ENCODE data around the gene IL10RB.

IL10RB gene

GRCh38 chr21:33332143-33332542, 66.0 kb downstream of the IL10RB start:
- Mint-ChIP-seq H3K9me3 (peaks cover 10% of the 10 kb centered on the region), H3K27ac (peak overlapping the region; percentile 10), H3K36me3 (ENCODE audit: low read depth) (peaks cover 35% of the 10 kb centered on the region), H3K4me3 (no peak overlapping the region), H3K4me1 (ENCODE audit: low read depth) (peaks cover 67% of the 10 kb centered on the region), H3K27me3 (no peaks in the 10 kb centered on the region)
- no peak for DNase-seq

DNA sequence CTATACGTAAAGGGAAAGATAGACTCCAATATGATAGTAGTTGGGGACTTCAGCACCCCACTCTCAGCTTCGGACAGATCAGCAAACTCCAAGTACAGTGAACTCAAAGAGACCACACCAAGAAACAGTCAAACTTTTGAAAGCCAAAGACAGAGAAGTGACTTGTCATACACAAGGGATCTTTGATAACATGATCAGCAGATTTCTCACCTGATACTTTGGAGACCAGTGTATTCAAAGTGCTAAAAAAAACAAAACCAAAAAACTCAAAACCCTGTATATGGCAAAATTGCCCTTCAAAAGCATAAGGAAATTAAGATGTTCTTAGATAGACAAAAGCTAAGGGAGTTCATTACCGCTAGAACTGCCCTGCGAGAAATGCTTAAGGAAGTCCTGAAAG, 68.0 kb downstream of the IL10RB start:
- Mint-ChIP-seq H3K4me3 (no peak overlapping the region), H3K27ac (no peak overlapping the region), H3K9me3 (peaks cover 10% of the 10 kb centered on the region), H3K4me1 (ENCODE audit: low read depth) (peaks cover 54% of the 10 kb centered on the region), H3K27me3 (no peaks in the 10 kb centered on the region), H3K36me3 (ENCODE audit: low read depth) (peaks cover 40% of the 10 kb centered on the region)
- no peak for DNase-seq

- H3K9me3 Mint-ChIP-seq, result peaks cover 10% of the 10 kb centered on the region
- H3K36me3 Mint-ChIP-seq (ENCODE audit: low read depth), result peaks cover 40% of the 10 kb centered on the region
- no peaks in the 10 kb centered on the region for H3K27me3 Mint-ChIP-seq
- no peak for DNase-seq
- H3K4me3 Mint-ChIP-seq, result no peak overlapping the region
- H3K4me1 Mint-ChIP-seq (ENCODE audit: low read depth), result peaks cover 50% of the 10 kb centered on the region
- H3K27ac Mint-ChIP-seq, result no peak overlapping the region
Measured at GRCh38 chr21:33334824-33335223, 68.7 kb downstream of the IL10RB start.

DNA sequence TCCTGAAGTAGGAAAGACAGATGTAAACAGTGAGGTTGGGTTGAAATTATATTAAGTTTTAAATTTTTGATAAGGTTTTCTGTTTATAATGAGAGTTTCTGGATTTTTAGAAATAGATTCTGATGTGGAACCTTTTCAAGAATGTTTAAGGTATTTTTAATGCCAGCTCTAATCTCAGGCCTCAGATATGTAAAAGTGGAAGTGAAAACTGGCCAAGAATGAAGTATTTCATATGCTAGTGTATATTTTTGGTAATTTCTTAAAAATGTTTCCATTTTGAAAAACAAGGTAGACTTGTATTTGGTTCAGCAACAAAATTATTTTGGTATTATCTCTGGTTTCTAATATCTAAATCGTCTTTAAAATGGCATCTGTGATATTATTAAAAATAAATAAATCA, 73.0 kb downstream of the IL10RB start:
- Mint-ChIP-seq H3K36me3 (ENCODE audit: low read depth) (peaks cover 50% of the 10 kb centered on the region), H3K9me3 (peaks cover 1% of the 10 kb centered on the region), H3K4me3 (no peak overlapping the region), H3K27ac (no peak overlapping the region), H3K27me3 (no peaks in the 10 kb centered on the region), H3K4me1 (ENCODE audit: low read depth) (peaks cover 16% of the 10 kb centered on the region)
- no peak for DNase-seq

DNA sequence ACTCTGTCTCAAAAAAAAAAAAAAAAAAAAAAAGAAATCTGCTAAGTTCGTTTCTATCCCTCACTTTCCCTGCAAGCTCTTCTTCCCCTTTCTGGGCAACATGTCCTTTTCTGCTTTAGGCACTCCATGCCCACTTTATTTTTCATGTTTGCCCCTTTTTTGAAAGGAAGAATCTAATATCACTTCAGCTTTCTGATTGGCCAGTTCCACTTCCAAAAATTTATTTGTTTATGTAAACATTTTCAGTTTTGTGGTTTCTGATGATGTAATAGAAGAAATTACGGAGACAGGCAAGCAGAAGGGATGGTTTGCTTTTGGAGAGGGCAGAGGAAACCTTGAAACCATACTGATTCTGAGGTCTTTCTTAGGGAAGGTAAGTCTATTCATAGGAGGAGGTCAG, 73.8 kb downstream of the IL10RB start:
- peaks cover 10% of the 10 kb centered on the region for H3K4me1 Mint-ChIP-seq (ENCODE audit: low read depth)
- DNase-seq, result no peak
- H3K27me3 Mint-ChIP-seq, result no peaks in the 10 kb centered on the region
- peaks cover 48% of the 10 kb centered on the region for H3K36me3 Mint-ChIP-seq (ENCODE audit: low read depth)
- peak overlapping the region; percentile 44 for H3K27ac Mint-ChIP-seq
- H3K9me3 Mint-ChIP-seq, result no peaks in the 10 kb centered on the region
- no peak overlapping the region for H3K4me3 Mint-ChIP-seq

DNA sequence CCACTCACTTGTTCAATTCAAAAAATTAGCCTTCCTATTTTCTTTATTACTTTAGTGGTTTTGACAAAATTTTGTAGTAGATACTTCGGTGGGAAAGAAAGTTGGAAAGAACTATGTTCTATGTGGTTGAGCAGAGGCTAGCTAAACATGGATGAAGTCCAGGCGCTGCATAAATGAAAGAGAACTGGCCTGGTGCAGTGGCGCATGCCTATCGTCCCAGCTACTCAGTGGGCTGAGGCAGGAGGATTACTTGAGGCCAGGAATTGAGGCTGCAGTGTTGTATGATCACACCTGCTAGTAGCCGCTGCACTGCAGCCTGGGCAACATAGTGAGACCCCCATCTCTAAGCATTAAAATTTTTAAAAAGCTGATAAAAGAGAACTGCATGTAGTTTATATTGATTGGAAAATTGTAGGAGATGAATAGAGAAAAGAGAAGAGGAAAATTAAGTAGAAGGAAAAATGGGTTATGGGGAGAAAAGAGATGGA, 79.6 kb downstream of the IL10RB start:
- H3K27ac Mint-ChIP-seq, result no peak overlapping the region

More for the DNA sequence above, 79.6 kb downstream of the IL10RB start:
- no peak for DNase-seq
- H3K4me1 Mint-ChIP-seq (ENCODE audit: low read depth), result peaks cover 11% of the 10 kb centered on the region
- no peaks in the 10 kb centered on the region for H3K27me3 Mint-ChIP-seq
- no peak overlapping the region for H3K4me3 Mint-ChIP-seq
- H3K36me3 Mint-ChIP-seq (ENCODE audit: low read depth), result peaks cover 65% of the 10 kb centered on the region
- H3K9me3 Mint-ChIP-seq, result no peaks in the 10 kb centered on the region

Data from activated T-cell treated with anti-CD3 and anti-CD28 coated beads, Interleukin-2, amount 50 U/mL, for 24 hours (primary cell).